GM12874 (cell line): ENCODE measurements around the gene CAMK1D.

ENCODE experiments used
- CTCF ChIP-seq: IDR thresholded peaks from 2 replicates; pipeline ENCODE4 v1.5.1; 2011; ENCODE audit warnings: low read depth, mild to moderate bottlenecking, control low read depth, low read length, moderate library complexity; ENCODE audit not compliant: insufficient read depth

The CAMK1D gene

GRCh38 chr10:12720217-12720981, 371.1 kb downstream of the CAMK1D start:
- no peak for TF ChIP-seq CTCF

GRCh38 chr10:12721334-12721733, 372.0 kb downstream of the CAMK1D start:
- TF ChIP-seq CTCF: no peak

- TF ChIP-seq CTCF: no peak
Measured at GRCh38 chr10:12723220-12723619, 373.9 kb downstream of the CAMK1D start.

- no peak for TF ChIP-seq CTCF
Measured at GRCh38 chr10:12724807-12725579, 375.6 kb downstream of the CAMK1D start.

GRCh38 chr10:12726971-12727831, 377.9 kb downstream of the CAMK1D start:
- TF ChIP-seq CTCF: no peak

GRCh38 chr10:12727832-12728215, 378.5 kb downstream of the CAMK1D start:
- no peak for TF ChIP-seq CTCF

GRCh38 chr10:12728494-12728893, 379.1 kb downstream of the CAMK1D start:
- TF ChIP-seq CTCF: no peak
